Lung (tissue), 16 donors: ENCODE data around the gene PDZK1IP1. TPM values are rescaled to one million over a fixed set of nuclear protein-coding genes. Genes with fewer than 3 reads are reported as not detected.

Experiments
- ATAC-seq: fragments of 200-7000 bp; cut with Tn5 transposase; one replicate; pipeline ENCODE4 v1.9.1; 2020; ENCODE audit warnings: moderate number of reproducible peaks; ENCODE audit not compliant: insufficient read depth, low FRiP score
- DNase-seq, 3 donors: peaks; one replicate each; pipeline ENCODE4 v3.0.0-alpha.2; 2013 to 2017
- H3K27ac ChIP-seq, 2 donors: one replicate each; pipeline ENCODE4 v1.5.1; 2013; ENCODE audit warnings: mild to moderate bottlenecking in 2 of 2, moderate library complexity in 2 of 2, control low read depth in 1 of 2, inconsistent platforms in 1 of 2, low read depth in 1 of 2, low read length in 1 of 2
- H3K27me3 ChIP-seq, 3 donors: one replicate each; pipeline ENCODE4 v1.5.1; 2013; ENCODE audit warnings: low read length in 2 of 3; ENCODE audit not compliant: control insufficient read depth in 3 of 3, insufficient read depth in 3 of 3
- H3K36me3 ChIP-seq, 4 donors: one replicate each; pipeline ENCODE4 v1.5.1; 2013; ENCODE audit warnings: low read length in 4 of 4, mild to moderate bottlenecking in 1 of 4, moderate library complexity in 1 of 4; ENCODE audit not compliant: control insufficient read depth in 4 of 4, insufficient read depth in 4 of 4
- H3K4me1 ChIP-seq, 5 donors: one replicate each; pipeline ENCODE4 v1.5.1; 2013; ENCODE audit warnings: low read length in 5 of 5, mild to moderate bottlenecking in 2 of 5, moderate library complexity in 1 of 5; ENCODE audit not compliant: control insufficient read depth in 5 of 5, insufficient read depth in 5 of 5
- H3K4me3 ChIP-seq: one replicate; pipeline ENCODE4 v1.5.1; 2013; ENCODE audit warnings: mild to moderate bottlenecking, control low read depth, moderate library complexity
- H3K9ac ChIP-seq, 2 donors: one replicate each; pipeline ENCODE4 v1.5.1; 2013; ENCODE audit warnings: low read length in 2 of 2, control low read depth in 1 of 2; ENCODE audit not compliant: insufficient read depth in 1 of 2
- H3K9me3 ChIP-seq, 4 donors: one replicate each; pipeline ENCODE4 v1.5.1; 2013; ENCODE audit warnings: low read length in 3 of 4, mild to moderate bottlenecking in 1 of 4, moderate library complexity in 1 of 4; ENCODE audit not compliant: control insufficient read depth in 4 of 4, insufficient read depth in 3 of 4
- CTCF ChIP-seq: IDR thresholded peaks from 2 replicates; pipeline ENCODE4 v1.5.1; 2012; ENCODE audit warnings: mild to moderate bottlenecking; ENCODE audit errors: control extremely low read depth, extremely low read depth
- WGBS, 2 donors: extraction: QIAGEN DNeasy Blood & Tissue Kit; methylation state at CpG; one replicate each; pipeline ENCODE4 v1.1.7; 2013; 5-methylcytosine and 5-hydroxymethylcytosine counted together
- long read RNA-seq, 5 donors: transcript quantifications; one replicate each; lab custom pipeline, GENCODE V29; 2026
- polyA plus RNA-seq, 2 donors: library from polyadenylated mRNA; stranded (reverse); fragments of 200-250 nt; gene quantifications; one replicate each; pipeline ENCODE4 v1.2.1, GENCODE V29; 2013
- total RNA-seq, 2 donors: library from RNA; depleted of rRNA in 1 of 2; stranded (reverse); fragments of >200 nt in 1 of 2; gene quantifications; one replicate each; pipeline ENCODE4 v1.2.1, GENCODE V29; 2014 to 2021
- donor health status: control.
- donor health status: control.
- donor health status: Bipolar disorder and iron deficiency.
- donor health status: healthy.
- donor health status: DM: yes; HTN: yes; CAD: no.

Gene PDZK1IP1
- 10 to 100 TPM; 68.5 to 72.6 TPM for total RNA-seq
- 100 to 1,000 TPM in 1 of 2 donors, 10 to 100 TPM in 1; 44.8 to 324 TPM for polyA plus RNA-seq
- long read RNA-seq, donor 1: 0 reads
- long read RNA-seq, donor 2, partial matches to known transcripts: 0 of 2 reads
- long read RNA-seq, donor 2, other reads (novel, unspliced or antisense): 0 of 2 reads
- long read RNA-seq, donor 3: 0 reads
- long read RNA-seq, donor 4: 0 reads
- long read RNA-seq, donor 5: 0 reads

GRCh38 chr1:47189844-47190508 lies at the start of gene PDZK1IP1:
PDZK1IP1 (minus strand) TSS chr1:47190036; CDS start chr1:47189932, 104 bp downstream.
- Histone ChIP-seq H3K27me3 (no peaks in the 10 kb centered on the region), H3K27ac (peak within 1 kb of the TSS in 1 of 2 donors; percentile 62), H3K36me3 (no peaks in the 10 kb centered on the region), H3K9me3 (no peaks in the 10 kb centered on the region), H3K4me1 (peaks cover 0 to 26% (median 15%) of the 10 kb centered on the region in 5 donors), H3K4me3 (no peak within 1 kb of the TSS), H3K9ac (no peak within 1 kb of the TSS)
- 36 to 48% methylated on average over 16 of the region's 16 CpGs for WGBS, 2 donors
- ATAC-seq (peak; percentile 90), DNase-seq (peak; percentile 57 to 70 (median 61))
- TF ChIP-seq CTCF: no peak

- Histone ChIP-seq H3K27me3 (peaks cover 0 to 21% (median 14%) of the 10 kb centered on the region in 3 donors), H3K4me1 (peaks cover 0 to 8% (median 0%) of the 10 kb centered on the region in 5 donors), H3K27ac (no peak overlapping the region), H3K36me3 (no peaks in the 10 kb centered on the region), H3K9me3 (no peaks in the 10 kb centered on the region), H3K9ac (no peak overlapping the region), H3K4me3 (no peak overlapping the region)
- ATAC-seq (no peak), DNase-seq (no peak)
- 59 to 62% methylated on average over 5 of the region's 5 CpGs for WGBS, 2 donors
- no peak for TF ChIP-seq CTCF
These were observed 49.2 kb upstream of the PDZK1IP1 start for GRCh38 chr1:47238935-47239592.

GRCh38 chr1:47235806-47236205 lies 46.0 kb upstream of the PDZK1IP1 start:
- no peak for ATAC-seq
- no peak for DNase-seq
- 42 to 56% methylated on average over 4 of the region's 4 CpGs for WGBS, 2 donors
- Histone ChIP-seq H3K4me1 (peaks cover 0 to 14% (median 0%) of the 10 kb centered on the region in 5 donors), H3K4me3 (no peak overlapping the region), H3K9me3 (peaks cover 0 to 5% (median 0%) of the 10 kb centered on the region in 4 donors), H3K9ac (no peak overlapping the region), H3K36me3 (no peaks in the 10 kb centered on the region), H3K27ac (peak overlapping the region in 1 of 2 donors; percentile 63), H3K27me3 (peaks cover 0 to 43% (median 41%) of the 10 kb centered on the region in 3 donors)
- no peak for TF ChIP-seq CTCF
